A549 (cell line): ENCODE data around the gene SHMT2.

Experiments
- EP300 ChIP-seq, 2 experiments: fragments of >200 bp; sonication (Bioruptor Twin); formaldehyde crosslinking; IDR thresholded peaks; 2 replicates in 1 of 2; 3 replicates in 1 of 2; pipeline ENCODE4 v1.6.1; 2016 to 2017
- ESRRA ChIP-seq: fragments of 150-350 bp; IDR thresholded peaks from 2 replicates; pipeline ENCODE4 v1.6.1; 2014; ENCODE audit warnings: mild to moderate bottlenecking, low read length, borderline replicate concordance
- FOSL2 ChIP-seq, 2 experiments: fragments of 450-650 bp in 1 of 2; fragments of >200 bp in 1 of 2; sonication (Bioruptor Twin) in 1 of 2; formaldehyde crosslinking; IDR thresholded peaks; 2 replicates each; pipeline versions ENCODE4 v1.5.0 to v1.6.1; 2016 to 2020; ENCODE audit warnings: mild to moderate bottlenecking in 1 of 2, moderate library complexity in 1 of 2
- JUN ChIP-seq, 2 experiments: fragments of >200 bp; sonication (Bioruptor Twin); formaldehyde crosslinking; IDR thresholded peaks; 2 replicates in 1 of 2; 3 replicates in 1 of 2; pipeline ENCODE4 v1.6.1; 2016 to 2017
- KDM5A ChIP-seq: fragments of 200-600 bp; sonication (generic); IDR thresholded peaks from 2 replicates; pipeline ENCODE4 v1.6.1; 2016; ENCODE audit warnings: antibody characterized with exemption, mild to moderate bottlenecking
- NFE2L2 ChIP-seq: fragments of 150-350 bp; conservative IDR thresholded peaks from 2 replicates; pipeline ENCODE4 v1.6.1; 2014; ENCODE audit warnings: low read length
- POLR2A ChIP-seq: IDR thresholded peaks from 2 replicates; pipeline ENCODE4 v1.6.1; 2012; ENCODE audit warnings: mild to moderate bottlenecking, low read length
- RNF2 ChIP-seq: fragments of 200-600 bp; sonication (generic); IDR thresholded peaks from 2 replicates; pipeline ENCODE4 v1.6.1; 2016; ENCODE audit warnings: low read depth, mild to moderate bottlenecking, antibody characterized with exemption, moderate library complexity, borderline replicate concordance
- TF ChIP-seq, protein P1 (sequence below): fragments of >200 bp; sonication (Bioruptor Twin); formaldehyde crosslinking; IDR thresholded peaks from 3 replicates; pipeline ENCODE4 v1.5.1; 2016
- TF ChIP-seq, protein P2 (sequence below): IDR thresholded peaks from 2 replicates; pipeline ENCODE4 v1.6.1; 2012

DNA sequence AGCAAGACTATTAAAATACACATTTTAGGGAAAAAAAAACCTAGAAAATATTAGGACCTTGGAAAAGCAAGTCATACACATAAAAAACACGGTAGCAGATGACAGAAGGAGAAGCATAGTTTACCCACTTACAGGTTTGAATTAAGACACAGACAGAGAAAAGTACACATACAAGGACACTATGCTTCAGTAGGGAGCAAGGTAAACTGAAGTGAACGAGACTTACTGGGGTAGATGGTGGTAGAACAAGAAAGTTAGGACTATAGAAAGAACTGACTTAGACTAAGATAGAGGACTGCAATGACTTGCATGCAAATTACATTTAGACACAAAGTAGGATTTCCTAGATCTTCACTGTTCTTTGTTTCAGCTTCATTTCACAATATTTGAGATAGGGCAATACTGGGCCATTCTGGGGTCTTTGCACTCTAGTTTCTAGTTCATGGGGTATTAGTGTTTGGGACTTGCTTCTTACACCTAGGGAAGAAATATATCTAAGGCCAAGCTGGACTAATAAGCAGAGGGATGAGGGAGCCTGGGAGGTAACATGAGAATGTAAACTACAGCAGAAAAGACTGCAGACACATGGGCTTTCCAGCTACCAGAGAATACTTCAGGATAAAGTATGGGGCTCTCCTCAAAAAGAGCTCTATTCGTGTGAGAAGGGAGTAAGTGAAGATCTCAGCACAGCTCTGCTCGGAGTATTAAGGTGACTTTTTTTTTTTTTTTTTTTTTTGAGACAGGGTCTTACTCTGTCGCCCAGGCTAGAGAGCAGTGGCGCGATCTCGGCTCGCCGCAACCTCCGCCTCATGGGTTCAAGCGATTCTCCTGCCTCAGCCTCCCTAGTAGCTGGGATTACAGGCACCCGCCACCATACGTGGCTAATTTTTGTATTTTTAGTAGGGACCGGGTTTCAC is 49.2 kb downstream of the SHMT2 start:
- TF ChIP-seq JUN (IDR thresholded peaks at IDR 0.05) = no peak
- TF ChIP-seq FOSL2 (IDR thresholded peaks at IDR 0.05) = no peak
- no peak for TF ChIP-seq FOSL2 (CRISPR knock-in tag; IDR thresholded peaks at IDR 0.05)
- TF ChIP-seq, protein P1, sequence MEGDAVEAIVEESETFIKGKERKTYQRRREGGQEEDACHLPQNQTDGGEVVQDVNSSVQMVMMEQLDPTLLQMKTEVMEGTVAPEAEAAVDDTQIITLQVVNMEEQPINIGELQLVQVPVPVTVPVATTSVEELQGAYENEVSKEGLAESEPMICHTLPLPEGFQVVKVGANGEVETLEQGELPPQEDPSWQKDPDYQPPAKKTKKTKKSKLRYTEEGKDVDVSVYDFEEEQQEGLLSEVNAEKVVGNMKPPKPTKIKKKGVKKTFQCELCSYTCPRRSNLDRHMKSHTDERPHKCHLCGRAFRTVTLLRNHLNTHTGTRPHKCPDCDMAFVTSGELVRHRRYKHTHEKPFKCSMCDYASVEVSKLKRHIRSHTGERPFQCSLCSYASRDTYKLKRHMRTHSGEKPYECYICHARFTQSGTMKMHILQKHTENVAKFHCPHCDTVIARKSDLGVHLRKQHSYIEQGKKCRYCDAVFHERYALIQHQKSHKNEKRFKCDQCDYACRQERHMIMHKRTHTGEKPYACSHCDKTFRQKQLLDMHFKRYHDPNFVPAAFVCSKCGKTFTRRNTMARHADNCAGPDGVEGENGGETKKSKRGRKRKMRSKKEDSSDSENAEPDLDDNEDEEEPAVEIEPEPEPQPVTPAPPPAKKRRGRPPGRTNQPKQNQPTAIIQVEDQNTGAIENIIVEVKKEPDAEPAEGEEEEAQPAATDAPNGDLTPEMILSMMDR = no peak
- TF ChIP-seq POLR2A = no peak
- no peak for TF ChIP-seq KDM5A
- no peak for TF ChIP-seq RNF2
- TF ChIP-seq NFE2L2 = no peak
- TF ChIP-seq EP300 (IDR thresholded peaks at IDR 0.05) = no peak
- TF ChIP-seq, protein P2, sequence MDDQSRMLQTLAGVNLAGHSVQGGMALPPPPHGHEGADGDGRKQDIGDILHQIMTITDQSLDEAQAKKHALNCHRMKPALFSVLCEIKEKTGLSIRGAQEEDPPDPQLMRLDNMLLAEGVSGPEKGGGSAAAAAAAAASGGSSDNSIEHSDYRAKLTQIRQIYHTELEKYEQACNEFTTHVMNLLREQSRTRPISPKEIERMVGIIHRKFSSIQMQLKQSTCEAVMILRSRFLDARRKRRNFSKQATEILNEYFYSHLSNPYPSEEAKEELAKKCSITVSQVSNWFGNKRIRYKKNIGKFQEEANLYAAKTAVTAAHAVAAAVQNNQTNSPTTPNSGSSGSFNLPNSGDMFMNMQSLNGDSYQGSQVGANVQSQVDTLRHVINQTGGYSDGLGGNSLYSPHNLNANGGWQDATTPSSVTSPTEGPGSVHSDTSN = no peak
- TF ChIP-seq ESRRA = no peak
